K562 (cell line): ENCODE results near the gene MRPL32. TPM values are rescaled to one million over a fixed set of nuclear protein-coding genes. Genes with fewer than 3 reads are reported as not detected.

ENCODE experiments used
- ATAC-seq: fragments of 200-7000 bp; cut with Tn5 transposase; 3 replicates; pipeline ENCODE4 v1.9.1; 2020; ENCODE audit warnings: moderate library complexity
- BruUV-seq: library from RNA; stranded (reverse); fragments of 400-500 nt; replicated peaks from 2 replicates; lab custom pipeline; 2021; lab: Mats Ljungman, UMichigan
- CTCF ChIA-PET: fragments of 300-600 bp; formaldehyde crosslinking; extraction: SDS; loops from one replicate; lab custom pipeline; 2021; ENCODE audit warnings: low intra/inter-chr PET ratio; lab: Yijun Ruan, JAX
- POLR2A ChIA-PET: fragments of 300-600, 350-650 bp; sonication (Branson Sonifier 250); formaldehyde crosslinking; extraction: SDS; loops from one replicate; lab custom pipeline; 2021; ENCODE audit warnings: antibody characterized with exemption, inconsistent platforms; lab: Yijun Ruan, JAX
- DNase-seq, 4 experiments: peaks; one replicate each; pipeline versions ENCODE4 v3.0.0 to v3.0.0-alpha.2; 2011 to 2018; ENCODE audit warnings: low spot score in 3 of 4, mixed read lengths in 3 of 4; ENCODE audit errors: extremely low read depth in 1 of 4
- FAIRE-seq: peaks from 2 replicates; lab custom pipeline; 2011; peaks lifted over from hg19 to GRCh38; lab: Jason Lieb, UNC
- H2AFZ ChIP-seq: 2 replicates; pipeline ENCODE4 v1.6.0; 2011; ENCODE audit warnings: low read depth, low read length, control low read depth, inconsistent platforms
- H3K27ac ChIP-seq: fragments of 200-600 bp; 3 replicates; pipeline ENCODE4 v1.8.0; 2011; ENCODE audit warnings: low read depth, mild to moderate bottlenecking, control low read depth, inconsistent platforms, low read length, moderate library complexity, mixed read lengths; ENCODE audit errors: extremely low read depth
- H3K27me3 ChIP-seq, 2 experiments: fragments of 300-600 bp in 1 of 2; 2 replicates in 1 of 2; 3 replicates in 1 of 2; pipeline versions ENCODE4 v1.6.0 to v1.8.0; 2011; ENCODE audit warnings: inconsistent platforms in 2 of 2, low read length in 2 of 2, mild to moderate bottlenecking in 1 of 2, mixed read lengths in 1 of 2, moderate library complexity in 1 of 2; ENCODE audit not compliant: control insufficient read depth in 2 of 2, insufficient read depth in 2 of 2
- H3K36me3 ChIP-seq: fragments of 300-600 bp; 3 replicates; pipeline ENCODE4 v1.8.0; 2011; ENCODE audit warnings: mild to moderate bottlenecking, low read length, inconsistent platforms; ENCODE audit not compliant: control insufficient read depth, insufficient read depth
- H3K4me1 ChIP-seq, 2 experiments: fragments of 200-600 bp in 1 of 2; replicated peaks in 1 of 2; 2 replicates in 1 of 2; 3 replicates in 1 of 2; pipeline versions ENCODE4 v1.5.1 to v1.8.0; 2011; ENCODE audit warnings: inconsistent platforms in 2 of 2, low read length in 2 of 2, mild to moderate bottlenecking in 1 of 2, mixed read lengths in 1 of 2, moderate library complexity in 1 of 2; ENCODE audit not compliant: control insufficient read depth in 2 of 2, insufficient read depth in 2 of 2
- H3K4me2 ChIP-seq: 2 replicates; pipeline ENCODE4 v1.6.1; 2011; ENCODE audit warnings: low read length, control low read depth, inconsistent platforms, mixed read lengths; ENCODE audit not compliant: insufficient read depth
- H3K4me3 ChIP-seq: fragments of 200-600 bp; sonication (generic), shearing (Covaris generic); 2 replicates; pipeline ENCODE4 v1.5.1; 2016; ENCODE audit warnings: control low read depth, inconsistent platforms
- H3K79me2 ChIP-seq: fragments of 200-600 bp; 3 replicates; pipeline ENCODE4 v1.8.0; 2011; ENCODE audit warnings: low read length, inconsistent platforms; ENCODE audit not compliant: control insufficient read depth, insufficient read depth
- H3K9ac ChIP-seq, 2 experiments: 2 replicates each; pipeline versions ENCODE4 v1.6.0 to v1.6.1; 2011; ENCODE audit warnings: low read depth in 2 of 2, low read length in 2 of 2, control low read depth in 1 of 2, inconsistent platforms in 1 of 2, mild to moderate bottlenecking in 1 of 2, mixed read lengths in 1 of 2; ENCODE audit not compliant: insufficient read depth in 1 of 2
- H3K9me1 ChIP-seq: one replicate; pipeline ENCODE4 v1.6.0; 2011; ENCODE audit warnings: inconsistent platforms, mild to moderate bottlenecking, low read length, moderate library complexity; ENCODE audit not compliant: control insufficient read depth, insufficient read depth
- H3K9me3 ChIP-seq: replicated peaks from 2 replicates; pipeline ENCODE4 v1.5.1; 2011; ENCODE audit warnings: low read depth, low read length, inconsistent platforms; ENCODE audit not compliant: control insufficient read depth, insufficient read depth
- H4K20me1 ChIP-seq: replicated peaks from 2 replicates; pipeline ENCODE4 v1.6.1; 2011; ENCODE audit warnings: low read length, inconsistent platforms, mixed read lengths; ENCODE audit not compliant: control insufficient read depth, insufficient read depth
- CCNT2 ChIP-seq: IDR thresholded peaks from 2 replicates; pipeline ENCODE4 v1.6.1; 2011; ENCODE audit warnings: borderline replicate concordance, low read depth, mild to moderate bottlenecking, moderate library complexity, mixed read lengths, low read length; ENCODE audit not compliant: insufficient read length; ENCODE audit errors: extremely low read depth
- ETV1 ChIP-seq: fragments of 450-650 bp; conservative IDR thresholded peaks from 2 replicates; pipeline ENCODE4 v1.6.1; 2016; ENCODE audit warnings: missing genetic modification characterization, control low read depth, low read depth, missing compliant biosample characterization
- HMG20B ChIP-seq: fragments of 250-450 bp; sonication (Bioruptor Pico); IDR thresholded peaks from 2 replicates; pipeline ENCODE4 v1.5.0; 2021; ENCODE audit warnings: mild to moderate bottlenecking
- MXI1 ChIP-seq: IDR thresholded peaks from 2 replicates; pipeline ENCODE4 v1.6.1; 2011; ENCODE audit warnings: low read depth, mild to moderate bottlenecking, improper control_type of control experiment, low read length
- NFE2L1 ChIP-seq: fragments of 450-650 bp; IDR thresholded peaks from 2 replicates; pipeline ENCODE4 v1.6.1; 2016; ENCODE audit warnings: missing genetic modification characterization, low read depth, mild to moderate bottlenecking, missing compliant biosample characterization, moderate library complexity, borderline replicate concordance
- SIX5 ChIP-seq, 2 experiments: IDR thresholded peaks; 2 replicates each; pipeline ENCODE4 v1.6.1; 2011; ENCODE audit warnings: low read length in 2 of 2, borderline replicate concordance in 1 of 2, low read depth in 1 of 2, mild to moderate bottlenecking in 1 of 2, moderate library complexity in 1 of 2; ENCODE audit not compliant: insufficient read depth in 1 of 2
- ZBED1 ChIP-seq: IDR thresholded peaks from 2 replicates; pipeline ENCODE4 v1.6.1; 2014
- ZNF133 ChIP-seq: fragments of 250-450 bp; sonication (Bioruptor Pico); IDR thresholded peaks from 2 replicates; pipeline ENCODE4 v1.4.0; 2020; ENCODE audit warnings: mild to moderate bottlenecking
- ZNF184 ChIP-seq: sonication (generic); formaldehyde crosslinking; IDR thresholded peaks from 2 replicates; pipeline ENCODE4 v1.5.0; 2020; ENCODE audit warnings: missing genetic modification reagents
- ZNF282 ChIP-seq: sonication (generic); formaldehyde crosslinking; IDR thresholded peaks from 2 replicates; pipeline ENCODE4 v1.8.1; 2023; ENCODE audit warnings: missing genetic modification reagents
- ZNF384 ChIP-seq: IDR thresholded peaks from 2 replicates; pipeline ENCODE4 v1.6.1; 2012; ENCODE audit warnings: low read depth, low read length, improper control_type of control experiment
- ZNF830 ChIP-seq: fragments of 250-450 bp; sonication (Bioruptor Pico); IDR thresholded peaks from 2 replicates; pipeline ENCODE4 v1.5.0; 2021; ENCODE audit warnings: mild to moderate bottlenecking
- ZZZ3 ChIP-seq: fragments of 450-650 bp; IDR thresholded peaks from 2 replicates; pipeline ENCODE4 v1.6.1; 2016; ENCODE audit warnings: antibody characterized with exemption, mild to moderate bottlenecking, moderate library complexity
- WGBS: fragments of 100-300 bp; shearing (Covaris generic); methylation state at CpG from one replicate; pipeline ENCODE4 v1.1.6; 2016; ENCODE audit warnings: low coverage, mixed read lengths; ENCODE audit not compliant: insufficient coverage; ENCODE audit errors: missing lambda C conversion rate; 5-methylcytosine and 5-hydroxymethylcytosine counted together
- in situ Hi-C: fragments of 300-500 bp; cut with MboI; formaldehyde crosslinking; loops from 4 replicates; pipeline ENCODE4 v1.15.0; 2018; ENCODE audit warnings: inconsistent platforms, mixed read lengths
- intact Hi-C: fragments of 100-400 bp; cut with micrococcal nuclease; formaldehyde crosslinking; loops from 2 replicates; pipeline ENCODE4 v1.14.2; 2022
- polyA plus RNA-seq, 8 experiments: library from polyadenylated mRNA; depleted of rRNA in 4 of 8; stranded (reverse) in 5 of 8; unstranded in 3 of 8; fragments of >200 nt; fragmentation: Nextera tagmentation in 2 of 8; fragmentation: Illumina TruSeq in 1 of 8; extraction: Ambion mirVana in 2 of 8; extraction: Trizol in 1 of 8; gene quantifications; 2 replicates each; pipeline versions ENCODE4 v1.2.1 to v1.2.3, GENCODE V29; 2011 to 2014; ENCODE audit warnings: inconsistent platforms in 1 of 8, missing spikeins in 1 of 8
- total RNA-seq, 7 experiments: library from RNA; depleted of rRNA in 6 of 7; stranded (reverse); fragments of >200 nt in 6 of 7; fragmentation: Illumina TruSeq in 2 of 7; extraction: Trizol in 2 of 7; gene quantifications; 2 replicates each; pipeline versions ENCODE4 v1.2.1 to v1.2.3, GENCODE V29; 2011 to 2021; ENCODE audit warnings: low replicate concordance in 1 of 7
- TF ChIP-seq, protein P1 (sequence below): sonication (generic); formaldehyde crosslinking; IDR thresholded peaks from 2 replicates; pipeline ENCODE4 v1.5.0; 2020; ENCODE audit warnings: missing genetic modification reagents
- TF ChIP-seq, protein P2 (sequence below): sonication (generic); formaldehyde crosslinking; IDR thresholded peaks from 2 replicates; pipeline ENCODE4 v1.8.1; 2023; ENCODE audit warnings: mild to moderate bottlenecking, missing genetic modification reagents
- TF ChIP-seq, protein P3 (sequence below), 2 experiments: fragments of 450-650 bp; conservative IDR thresholded peaks; 2 replicates each; pipeline ENCODE4 v1.6.1; 2017; ENCODE audit warnings: mild to moderate bottlenecking in 2 of 2, moderate library complexity in 2 of 2

The MRPL32 gene
- total and polyA plus RNA-seq, 9 of the 15 experiments (the other 6 are each of a cell fraction or from before 2014, with no cell fraction given): 75.5 to 351 (median 138) TPM

DNA sequence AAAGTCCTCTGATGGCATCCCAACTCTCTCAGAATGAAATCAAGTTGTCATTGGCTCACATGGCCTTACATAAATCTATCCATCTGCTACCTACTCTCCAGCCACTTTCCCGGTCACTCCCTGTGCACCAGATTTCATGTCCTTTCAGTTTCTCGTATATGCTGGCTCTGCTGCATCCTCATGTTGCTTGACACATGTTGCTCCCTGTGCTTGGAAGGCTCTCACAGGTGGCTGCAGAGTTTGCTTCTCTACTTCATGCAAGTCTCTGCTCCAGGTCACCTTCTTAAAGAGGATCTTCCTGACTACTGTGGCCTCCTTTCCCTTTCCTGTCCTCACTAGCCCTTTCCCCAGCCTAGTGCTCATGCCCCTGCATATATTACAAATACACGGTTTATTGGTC lies 48.3 kb downstream of the MRPL32 start (continued):
- TF ChIP-seq, protein P1, sequence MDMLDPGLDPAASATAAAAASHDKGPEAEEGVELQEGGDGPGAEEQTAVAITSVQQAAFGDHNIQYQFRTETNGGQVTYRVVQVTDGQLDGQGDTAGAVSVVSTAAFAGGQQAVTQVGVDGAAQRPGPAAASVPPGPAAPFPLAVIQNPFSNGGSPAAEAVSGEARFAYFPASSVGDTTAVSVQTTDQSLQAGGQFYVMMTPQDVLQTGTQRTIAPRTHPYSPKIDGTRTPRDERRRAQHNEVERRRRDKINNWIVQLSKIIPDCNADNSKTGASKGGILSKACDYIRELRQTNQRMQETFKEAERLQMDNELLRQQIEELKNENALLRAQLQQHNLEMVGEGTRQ (CRISPR knock-in tag): no peak
- TF ChIP-seq ZBED1: no peak
- TF ChIP-seq, protein P2, sequence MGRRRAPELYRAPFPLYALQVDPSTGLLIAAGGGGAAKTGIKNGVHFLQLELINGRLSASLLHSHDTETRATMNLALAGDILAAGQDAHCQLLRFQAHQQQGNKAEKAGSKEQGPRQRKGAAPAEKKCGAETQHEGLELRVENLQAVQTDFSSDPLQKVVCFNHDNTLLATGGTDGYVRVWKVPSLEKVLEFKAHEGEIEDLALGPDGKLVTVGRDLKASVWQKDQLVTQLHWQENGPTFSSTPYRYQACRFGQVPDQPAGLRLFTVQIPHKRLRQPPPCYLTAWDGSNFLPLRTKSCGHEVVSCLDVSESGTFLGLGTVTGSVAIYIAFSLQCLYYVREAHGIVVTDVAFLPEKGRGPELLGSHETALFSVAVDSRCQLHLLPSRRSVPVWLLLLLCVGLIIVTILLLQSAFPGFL (CRISPR knock-in tag): no peak
- no peak for TF ChIP-seq ZNF184 (CRISPR knock-in tag)
- TF ChIP-seq ZNF830: no peak
- TF ChIP-seq ETV1 (tag): no peak
- TF ChIP-seq NFE2L1 (tag): no peak
- no peak for TF ChIP-seq MXI1
- no peak for TF ChIP-seq ZNF133 (CRISPR knock-in tag)
- TF ChIP-seq, all 486 proteins: peak for 0

DNA sequence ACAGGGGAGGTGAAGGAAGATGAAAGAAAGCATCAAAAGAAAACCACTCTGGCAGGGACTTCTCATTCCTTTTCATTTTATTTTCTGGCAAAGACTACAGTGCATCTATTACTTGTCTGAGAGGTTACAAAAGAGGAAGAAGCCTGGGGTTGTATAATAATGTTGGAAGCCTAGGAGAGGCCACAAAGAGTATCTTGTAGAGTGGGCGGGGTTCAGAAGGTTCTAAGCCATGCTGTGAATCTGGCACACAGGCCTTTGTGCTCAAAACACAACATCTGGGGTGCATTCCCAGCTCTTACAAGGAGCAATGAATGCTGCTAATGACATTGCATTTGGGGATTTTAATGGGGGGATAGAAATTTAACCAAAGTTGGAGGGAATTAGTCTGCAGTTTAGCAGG lies 49.4 kb downstream of the MRPL32 start:
- ChIA-PET POLR2A (no interaction called here), CTCF (no interaction called here)
- in situ Hi-C loops (no loop called here), intact Hi-C loops (no loop called here)
- WGBS: 86% methylated on average over 1 of the region's 1 CpG
- H3K9me1 ChIP-seq: no peaks in the 10 kb centered on the region
- no peak overlapping the region for H2AFZ ChIP-seq
- ATAC-seq: no peak
- H3K79me2 ChIP-seq: no peaks in the 10 kb centered on the region
- H4K20me1 ChIP-seq: no peaks in the 10 kb centered on the region
- BruUV-seq: no TSS peak
- H3K27me3 ChIP-seq: no peaks in the 10 kb centered on the region
- no peak overlapping the region for H3K27ac ChIP-seq
- no peak for FAIRE-seq
- TF ChIP-seq ZZZ3 (no peak), ZNF384 (no peak), HMG20B (CRISPR knock-in tag) (no peak), CCNT2 (no peak), ZNF282 (no peak), SIX5 (IDR thresholded peaks at IDR 0.05; ENCODE audit: borderline replicate concordance in 1 of 2, insufficient read depth in 1 of 2, low read depth in 1 of 2, low read length in 2 of 2) (no peak)
- TF ChIP-seq, protein P3, sequence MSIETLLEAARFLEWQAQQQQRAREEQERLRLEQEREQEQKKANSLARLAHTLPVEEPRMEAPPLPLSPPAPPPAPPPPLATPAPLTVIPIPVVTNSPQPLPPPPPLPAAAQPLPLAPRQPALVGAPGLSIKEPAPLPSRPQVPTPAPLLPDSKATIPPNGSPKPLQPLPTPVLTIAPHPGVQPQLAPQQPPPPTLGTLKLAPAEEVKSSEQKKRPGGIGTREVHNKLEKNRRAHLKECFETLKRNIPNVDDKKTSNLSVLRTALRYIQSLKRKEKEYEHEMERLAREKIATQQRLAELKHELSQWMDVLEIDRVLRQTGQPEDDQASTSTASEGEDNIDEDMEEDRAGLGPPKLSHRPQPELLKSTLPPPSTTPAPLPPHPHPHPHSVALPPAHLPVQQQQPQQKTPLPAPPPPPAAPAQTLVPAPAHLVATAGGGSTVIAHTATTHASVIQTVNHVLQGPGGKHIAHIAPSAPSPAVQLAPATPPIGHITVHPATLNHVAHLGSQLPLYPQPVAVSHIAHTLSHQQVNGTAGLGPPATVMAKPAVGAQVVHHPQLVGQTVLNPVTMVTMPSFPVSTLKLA (conservative IDR thresholded peaks at IDR 0.05): no peak
- H3K9ac ChIP-seq: no peak overlapping the region
- no peak for DNase-seq
- no peak overlapping the region for H3K4me3 ChIP-seq
- peaks cover 5 to 16% of the 10 kb centered on the region in 2 experiments; a peak in 4 of 5 replicates for H3K4me1 ChIP-seq
- peaks cover 20% of the 10 kb centered on the region for H3K9me3 ChIP-seq
- no peak overlapping the region for H3K4me2 ChIP-seq
- H3K36me3 ChIP-seq: peaks cover 2% of the 10 kb centered on the region; the same call in 2 of the 3 replicates
